Thoracic aorta (tissue), 2 donors: ENCODE measurements around the gene SLC25A45. TPM values are rescaled to one million over a fixed set of nuclear protein-coding genes. Genes with fewer than 3 reads are reported as not detected.
A peak's percentile ranks its signal among the peaks of the same experiment; 100 is the strongest.
"Not testable (repeated sequence)": the region's sequence is repeated elsewhere in the genome, so short reads cannot be mapped to it uniquely, and the experiment has no call there.

ENCODE experiments used
- ATAC-seq: fragments of 150-250 bp; one replicate; pipeline ENCODE4 v1.8.0; 2017; ENCODE audit warnings: low read depth; ENCODE audit not compliant: insufficient number of reproducible peaks, low FRiP score
- DNase-seq: peaks from one replicate; pipeline ENCODE4 v3.0.0-alpha.2; 2020; ENCODE audit warnings: low spot score
- H3K27ac ChIP-seq, 2 donors: fragments of 200-600 bp; sonication (generic); 1 replicate in 1 of 2; 2 replicates in 1 of 2; pipeline ENCODE4 v1.5.1; 2016; ENCODE audit warnings: mild to moderate bottlenecking in 2 of 2, moderate library complexity in 2 of 2
- H3K27me3 ChIP-seq: fragments of 200-600 bp; sonication (generic); replicated peaks from 2 replicates; pipeline ENCODE4 v1.6.0; 2016; ENCODE audit warnings: mild to moderate bottlenecking; ENCODE audit not compliant: insufficient read depth
- H3K36me3 ChIP-seq: fragments of 200-600 bp; sonication (generic); one replicate; pipeline ENCODE4 v1.5.1; 2016
- H3K4me1 ChIP-seq, 2 donors: fragments of 200-600 bp; sonication (generic); 1 replicate in 1 of 2; 2 replicates in 1 of 2; pipeline versions ENCODE4 v1.5.1 to v1.6.0; 2016; ENCODE audit warnings: low read depth in 2 of 2, mild to moderate bottlenecking in 1 of 2; ENCODE audit not compliant: control insufficient read depth in 1 of 2
- H3K4me3 ChIP-seq: fragments of 200-600 bp; sonication (generic); 2 replicates; pipeline ENCODE4 v1.5.1; 2016; ENCODE audit warnings: mild to moderate bottlenecking
- H3K9me3 ChIP-seq: fragments of 200-600 bp; sonication (generic); 2 replicates; pipeline ENCODE4 v1.5.1; 2016
- CTCF ChIP-seq: fragments of 200-600 bp; sonication (generic); IDR thresholded peaks from one replicate; pipeline ENCODE4 v1.5.1; 2019; ENCODE audit warnings: antibody characterized with exemption
- total RNA-seq, 2 donors: library from RNA; depleted of rRNA; stranded (reverse); fragments of >200 nt; gene quantifications; one replicate each; pipeline versions ENCODE4 v1.1.0 to v1.2.3, GENCODE V29; 2016

SLC25A45 gene
- total RNA-seq, 2 donors from 2014 or later: 19.0 to 26.7 TPM

- Histone ChIP-seq H3K4me3 (peak overlapping the region; percentile 94), H3K4me1 (peaks cover 39 to 52% of the 10 kb centered on the region in 2 donors), H3K27me3 (no peaks in the 10 kb centered on the region), H3K9me3 (no peaks in the 10 kb centered on the region), H3K27ac (peak overlapping the region; percentile 100), H3K36me3 (peaks cover 5% of the 10 kb centered on the region)
- ATAC-seq: no peak
- DNase-seq: no peak
- no peak for TF ChIP-seq CTCF
Observed at GRCh38 chr11:65416841-65417701, 34.6 kb upstream of the SLC25A45 start.

GRCh38 chr11:65416341-65416824 is 33.9 kb upstream of the SLC25A45 start:
- Histone ChIP-seq H3K27ac (peak overlapping the region; percentile 100), H3K4me1 (peaks cover 39 to 52% of the 10 kb centered on the region in 2 donors), H3K4me3 (peak overlapping the region; percentile 94), H3K36me3 (peaks cover 12% of the 10 kb centered on the region), H3K9me3 (no peaks in the 10 kb centered on the region), H3K27me3 (no peaks in the 10 kb centered on the region)
- no peak for ATAC-seq
- peak; percentile 73 for DNase-seq
- TF ChIP-seq CTCF: peak; percentile 96

GRCh38 chr11:65415499-65416340 is 33.3 kb upstream of the SLC25A45 start:
- H3K4me3 ChIP-seq: peak overlapping the region; percentile 94
- peak overlapping the region in 1 of 2 donors; percentile 100 for H3K27ac ChIP-seq
- H3K27me3 ChIP-seq: no peaks in the 10 kb centered on the region
- ATAC-seq: no peak
- H3K9me3 ChIP-seq: no peaks in the 10 kb centered on the region
- DNase-seq: no peak
- peaks cover 12% of the 10 kb centered on the region for H3K36me3 ChIP-seq
- peaks cover 36 to 50% of the 10 kb centered on the region in 2 donors for H3K4me1 ChIP-seq
- TF ChIP-seq CTCF: no peak

- no peaks in the 10 kb centered on the region for H3K27me3 ChIP-seq
- DNase-seq: no peak
- H3K27ac ChIP-seq: no peak overlapping the region
- H3K4me1 ChIP-seq: peaks cover 29 to 42% of the 10 kb centered on the region in 2 donors
- no peak overlapping the region for H3K4me3 ChIP-seq
- H3K9me3 ChIP-seq: no peaks in the 10 kb centered on the region
- ATAC-seq: no peak
- no peak for TF ChIP-seq CTCF
- peaks cover 12% of the 10 kb centered on the region for H3K36me3 ChIP-seq
Observed at GRCh38 chr11:65414776-65415498, 32.5 kb upstream of the SLC25A45 start.

GRCh38 chr11:65413077-65413664 is 30.7 kb upstream of the SLC25A45 start:
- DNase-seq, H3K9me3 ChIP-seq, H3K27me3 ChIP-seq, ATAC-seq, H3K4me3 ChIP-seq, H3K27ac ChIP-seq: not testable (repeated sequence)
- Histone ChIP-seq H3K36me3 (peaks cover 25% of the 10 kb centered on the region), H3K4me1 (peaks cover 18 to 26% of the 10 kb centered on the region in 2 donors)
